Suppressor macrophage treated with lipopolysaccharide for 1 hour (primary cell): Measurements from ENCODE around the gene UBALD1.
A peak's percentile ranks its signal among the peaks of the same experiment; 100 is the strongest.
"Not testable (repeated sequence)": the region's sequence is repeated elsewhere in the genome, so short reads cannot be mapped to it uniquely, and the experiment has no call there.

Source experiments
- DNase-seq, 3 donors: peaks; one replicate each; pipeline ENCODE4 v3.0.0-alpha.2; 2020 to 2022

The UBALD1 gene

GRCh38 chr16:4593086-4593485, 21.6 kb downstream of the UBALD1 start:
- DNase-seq: no peak

GRCh38 chr16:4591706-4592470, 22.8 kb downstream of the UBALD1 start:
- DNase-seq: peak in 1 of 3 donors; percentile 17

- no peak for DNase-seq
Observed at GRCh38 chr16:4591191-4591590, 23.5 kb downstream of the UBALD1 start.

GRCh38 chr16:4588961-4589360, 25.7 kb downstream of the UBALD1 start:
- DNase-seq: no peak

GRCh38 chr16:4588386-4588785, 26.3 kb downstream of the UBALD1 start:
- DNase-seq: peak; percentile 24 to 27 (median 25)

- DNase-seq: no peak
Observed at GRCh38 chr16:4586291-4586690, 28.4 kb downstream of the UBALD1 start.

- DNase-seq: peak; percentile 34 to 47 (median 39)
Observed at GRCh38 chr16:4583906-4584305, 30.8 kb downstream of the UBALD1 start.

GRCh38 chr16:4580250-4580649, 34.4 kb downstream of the UBALD1 start:
- DNase-seq: no peak

- no peak for DNase-seq
Observed at GRCh38 chr16:4578961-4579530, 35.6 kb downstream of the UBALD1 start.

GRCh38 chr16:4576008-4576407, 38.7 kb downstream of the UBALD1 start:
- no peak for DNase-seq

- DNase-seq: no peak
Observed at GRCh38 chr16:4574919-4575705, 39.6 kb downstream of the UBALD1 start.

- DNase-seq: not testable (repeated sequence)
Observed at GRCh38 chr16:4573926-4574325, 40.8 kb downstream of the UBALD1 start.

- DNase-seq: peak; percentile 67 to 68 (median 67)
Observed at GRCh38 chr16:4572715-4573114, 42.0 kb downstream of the UBALD1 start.

GRCh38 chr16:4570688-4571321, 43.9 kb downstream of the UBALD1 start:
- no peak for DNase-seq

GRCh38 chr16:4570086-4570485, 44.6 kb downstream of the UBALD1 start:
- no peak for DNase-seq

- DNase-seq: no peak
Observed at GRCh38 chr16:4566144-4566543, 48.5 kb downstream of the UBALD1 start.

- no peak for DNase-seq
Observed at GRCh38 chr16:4564661-4565267, 49.9 kb downstream of the UBALD1 start.

- no peak for DNase-seq
Observed at GRCh38 chr16:4561596-4561995, 53.1 kb downstream of the UBALD1 start.
